ENCODE data around the gene RFLNA. TPM values are rescaled to one million over a fixed set of nuclear protein-coding genes. Genes with fewer than 3 reads are reported as not detected.

RFLNA gene
- total RNA-seq, 1 donor from 2014 or later: 0.69 TPM

GRCh38 chr12:124323771-124324530 lies 29.1 kb downstream of the RFLNA start:
- DNase-seq (ENCODE audit: low read depth): no peak
- no peak overlapping the region for H3K4me3 ChIP-seq (ENCODE audit: low read depth, low read length)
- TF ChIP-seq, protein P1, sequence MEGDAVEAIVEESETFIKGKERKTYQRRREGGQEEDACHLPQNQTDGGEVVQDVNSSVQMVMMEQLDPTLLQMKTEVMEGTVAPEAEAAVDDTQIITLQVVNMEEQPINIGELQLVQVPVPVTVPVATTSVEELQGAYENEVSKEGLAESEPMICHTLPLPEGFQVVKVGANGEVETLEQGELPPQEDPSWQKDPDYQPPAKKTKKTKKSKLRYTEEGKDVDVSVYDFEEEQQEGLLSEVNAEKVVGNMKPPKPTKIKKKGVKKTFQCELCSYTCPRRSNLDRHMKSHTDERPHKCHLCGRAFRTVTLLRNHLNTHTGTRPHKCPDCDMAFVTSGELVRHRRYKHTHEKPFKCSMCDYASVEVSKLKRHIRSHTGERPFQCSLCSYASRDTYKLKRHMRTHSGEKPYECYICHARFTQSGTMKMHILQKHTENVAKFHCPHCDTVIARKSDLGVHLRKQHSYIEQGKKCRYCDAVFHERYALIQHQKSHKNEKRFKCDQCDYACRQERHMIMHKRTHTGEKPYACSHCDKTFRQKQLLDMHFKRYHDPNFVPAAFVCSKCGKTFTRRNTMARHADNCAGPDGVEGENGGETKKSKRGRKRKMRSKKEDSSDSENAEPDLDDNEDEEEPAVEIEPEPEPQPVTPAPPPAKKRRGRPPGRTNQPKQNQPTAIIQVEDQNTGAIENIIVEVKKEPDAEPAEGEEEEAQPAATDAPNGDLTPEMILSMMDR (conservative IDR thresholded peaks at IDR 0.05; ENCODE audit: low read depth, low read length): no peak

DNA sequence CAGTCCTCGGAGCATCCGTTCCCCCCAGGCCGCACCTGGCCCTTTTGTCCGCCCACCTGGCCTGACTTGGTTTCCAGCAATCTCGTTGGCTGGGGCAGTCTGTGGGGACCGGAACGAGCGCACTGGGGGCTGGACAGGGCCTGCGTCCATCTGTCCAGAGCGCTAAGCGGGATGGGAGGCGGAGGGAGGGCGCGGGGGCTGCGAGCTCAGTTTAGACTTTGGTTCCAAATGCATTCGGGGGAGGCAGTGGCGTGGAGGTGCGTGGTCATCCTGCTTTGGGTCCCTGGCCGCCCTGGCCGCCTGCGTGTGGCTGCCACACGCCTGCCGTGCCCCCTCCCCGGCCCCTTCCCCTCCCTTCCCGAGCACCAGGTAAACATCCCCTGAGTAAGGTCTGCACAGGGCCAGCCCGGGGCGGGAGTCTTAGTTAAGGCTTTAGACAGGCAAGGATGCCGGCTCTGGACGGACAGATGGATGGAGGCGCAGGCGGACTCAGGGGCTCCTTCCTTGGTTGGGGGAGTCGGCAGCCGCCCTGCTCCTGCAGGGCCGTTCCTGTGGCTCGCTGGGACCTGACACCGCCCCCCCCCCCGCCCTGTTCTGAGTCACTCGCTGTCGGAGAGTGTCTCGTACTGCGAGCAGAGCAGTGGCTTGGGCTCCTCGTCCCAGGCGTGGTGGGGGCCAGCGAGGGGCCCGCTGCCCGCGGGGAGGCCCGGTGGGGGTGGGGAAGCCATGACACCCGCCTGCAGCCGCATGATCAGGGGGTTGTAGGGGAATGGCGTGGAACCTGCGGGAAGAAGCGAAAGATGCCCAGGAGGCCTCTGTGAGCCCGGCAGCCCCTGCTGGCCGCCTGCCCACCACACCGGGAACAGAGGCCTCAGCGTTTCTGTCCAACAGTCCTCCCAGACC lies 30.2 kb downstream of the RFLNA start:
- no peak overlapping the region for H3K4me3 ChIP-seq (ENCODE audit: low read depth, low read length)
- TF ChIP-seq, protein P1 (conservative IDR thresholded peaks at IDR 0.05; ENCODE audit: low read depth, low read length): no peak
- no peak for DNase-seq (ENCODE audit: low read depth)

DNA sequence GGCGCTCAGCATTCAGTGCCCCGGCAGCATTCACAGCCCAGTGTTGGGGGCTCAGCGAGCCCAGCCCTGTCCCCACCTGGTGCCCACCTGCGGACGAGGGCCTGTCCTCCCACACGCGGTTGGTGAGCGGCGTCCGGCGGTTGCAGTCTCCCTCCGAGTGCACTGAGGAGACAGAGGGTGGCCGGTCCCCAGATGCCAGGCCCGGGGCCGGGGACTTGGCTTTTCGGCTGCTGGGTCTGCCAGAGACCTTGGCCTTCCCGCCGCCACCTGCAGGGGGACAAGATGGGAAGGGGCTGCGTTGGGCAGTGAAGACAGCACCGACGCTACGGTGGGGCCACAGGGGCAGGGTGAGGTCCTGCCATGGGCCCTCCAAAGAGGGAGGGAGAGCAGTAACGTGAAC lies 31.2 kb downstream of the RFLNA start:
- no peak for DNase-seq (ENCODE audit: low read depth)
- H3K4me3 ChIP-seq (ENCODE audit: low read depth, low read length): no peak overlapping the region
- TF ChIP-seq, protein P1 (conservative IDR thresholded peaks at IDR 0.05; ENCODE audit: low read depth, low read length): no peak

- no peak for DNase-seq (ENCODE audit: low read depth)
- H3K4me3 ChIP-seq (ENCODE audit: low read depth, low read length): no peak overlapping the region
- TF ChIP-seq, protein P1 (conservative IDR thresholded peaks at IDR 0.05; ENCODE audit: low read depth, low read length): no peak
Observed at GRCh38 chr12:124326871-124327270, 32.0 kb downstream of the RFLNA start.

GRCh38 chr12:124327362-124328043 lies 32.6 kb downstream of the RFLNA start:
- TF ChIP-seq, protein P1 (conservative IDR thresholded peaks at IDR 0.05; ENCODE audit: low read depth, low read length): no peak
- DNase-seq (ENCODE audit: low read depth): no peak
- no peak overlapping the region for H3K4me3 ChIP-seq (ENCODE audit: low read depth, low read length)

DNA sequence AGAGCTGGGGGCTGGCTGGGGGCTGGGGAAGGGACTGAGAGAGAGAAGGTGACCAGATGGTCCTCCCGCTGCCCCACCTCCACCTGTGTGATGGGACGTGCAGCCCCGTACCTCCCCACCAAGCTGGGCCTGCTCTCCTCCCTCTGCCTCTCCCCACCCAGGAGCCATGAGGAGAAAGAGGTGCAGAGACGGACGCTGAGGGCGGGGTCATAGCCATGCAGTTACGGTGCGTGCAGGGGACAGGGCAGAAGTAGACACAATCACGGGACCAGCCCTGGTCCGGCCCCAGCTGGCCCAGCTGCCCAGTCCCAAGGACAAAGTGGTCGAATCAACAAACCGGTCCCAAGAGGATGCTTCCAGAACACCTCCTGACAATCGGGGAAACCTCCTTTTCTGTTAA lies 33.2 kb downstream of the RFLNA start:
- no peak overlapping the region for H3K4me3 ChIP-seq (ENCODE audit: low read depth, low read length)
- TF ChIP-seq, protein P1 (conservative IDR thresholded peaks at IDR 0.05; ENCODE audit: low read depth, low read length): no peak
- DNase-seq (ENCODE audit: low read depth): no peak
